Measurements from ENCODE around the gene DCAF7. TPM values are rescaled to one million over a fixed set of nuclear protein-coding genes. Genes with fewer than 3 reads are reported as not detected.

The DCAF7 gene
- total RNA-seq, 1 donor from 2014 or later: 25.3 TPM

DNA sequence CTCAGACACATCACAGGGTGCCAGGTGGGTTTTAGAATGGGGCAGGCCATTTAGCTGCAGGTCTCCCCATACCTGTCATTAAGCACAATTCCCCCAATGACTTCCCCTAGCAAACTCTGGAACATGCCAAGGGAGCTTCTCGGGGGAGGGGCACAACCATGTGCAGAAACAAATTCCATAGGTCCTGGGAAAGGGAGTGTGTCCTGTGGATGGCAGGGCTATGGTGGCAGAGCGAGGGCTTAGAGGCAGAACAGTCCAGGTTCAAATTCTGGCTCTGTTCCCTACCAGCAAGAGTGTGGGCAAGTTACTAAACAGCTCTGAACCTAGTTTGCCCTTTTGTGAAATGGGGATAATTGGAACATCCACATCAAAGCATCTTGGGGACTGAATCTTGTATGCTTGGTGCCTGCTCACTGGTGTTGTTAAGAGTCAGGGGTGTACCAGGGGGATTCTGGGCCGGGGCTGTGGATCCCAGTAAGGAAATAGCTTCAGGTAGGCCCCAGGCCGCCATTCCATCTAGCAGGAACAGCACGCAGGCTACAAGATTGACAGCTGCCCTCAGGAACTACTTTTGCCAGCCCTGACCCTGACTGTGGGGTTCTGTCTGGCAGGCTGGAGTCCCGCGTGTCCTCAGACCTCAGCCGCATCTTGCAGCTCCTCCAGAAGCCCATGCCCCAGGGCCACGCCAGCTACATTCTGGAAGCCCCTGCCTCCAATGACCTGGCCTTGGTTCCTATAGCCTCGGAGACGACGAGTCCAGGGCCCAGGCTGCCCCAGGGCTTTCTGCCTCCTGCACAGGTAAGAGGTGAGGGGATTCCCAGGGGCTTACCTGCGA, 5.6 kb upstream of the DCAF7 start:
- no peak for DNase-seq (ENCODE audit: low read depth in 2 of 2)

- no peak for DNase-seq (ENCODE audit: low read depth in 2 of 2)
These were observed 3.8 kb upstream of the DCAF7 start for GRCh38 chr17:63546308-63547082.

GRCh38 chr17:63547083-63547523, 3.2 kb upstream of the DCAF7 start:
- no peak for DNase-seq (ENCODE audit: low read depth in 2 of 2)

- DNase-seq (ENCODE audit: low read depth in 2 of 2): no peak
These were observed 860 bp upstream of the DCAF7 start for GRCh38 chr17:63549289-63549945.

- peak; percentile 11 to 76 for DNase-seq (ENCODE audit: low read depth in 2 of 2)
These were observed 751 bp downstream of the DCAF7 start for GRCh38 chr17:63550817-63551639.

- DNase-seq (ENCODE audit: low read depth in 2 of 2): no peak
These were observed 1.9 kb downstream of the DCAF7 start for GRCh38 chr17:63552211-63552610.

GRCh38 chr17:63555500-63556156, 5.4 kb downstream of the DCAF7 start:
- no peak for DNase-seq (ENCODE audit: low read depth in 2 of 2)

GRCh38 chr17:63557416-63557815, 7.1 kb downstream of the DCAF7 start:
- DNase-seq (ENCODE audit: low read depth in 2 of 2): no peak

DNA sequence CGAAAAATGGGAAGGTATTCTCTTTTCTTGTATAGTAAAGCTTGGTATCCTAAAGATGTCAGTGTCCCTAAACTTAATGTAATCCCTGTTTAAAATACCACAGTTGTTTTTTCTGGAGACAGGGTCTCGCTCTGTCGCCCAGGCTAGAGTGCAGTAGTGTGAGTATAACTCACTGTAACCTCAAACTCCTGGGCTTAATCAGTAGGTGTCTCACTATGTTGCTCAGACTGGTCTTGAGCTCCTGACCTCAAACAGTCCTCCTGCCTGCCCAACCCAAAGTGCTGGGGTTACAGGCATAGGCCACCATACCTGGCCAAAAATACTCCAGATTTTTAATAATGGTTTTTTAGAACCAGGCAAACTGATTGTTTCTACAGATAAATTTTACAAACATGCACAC, 8.2 kb downstream of the DCAF7 start:
- DNase-seq (ENCODE audit: low read depth in 2 of 2): no peak

GRCh38 chr17:63561819-63562218, 11.5 kb downstream of the DCAF7 start:
- DNase-seq (ENCODE audit: low read depth in 2 of 2): no peak

DNA sequence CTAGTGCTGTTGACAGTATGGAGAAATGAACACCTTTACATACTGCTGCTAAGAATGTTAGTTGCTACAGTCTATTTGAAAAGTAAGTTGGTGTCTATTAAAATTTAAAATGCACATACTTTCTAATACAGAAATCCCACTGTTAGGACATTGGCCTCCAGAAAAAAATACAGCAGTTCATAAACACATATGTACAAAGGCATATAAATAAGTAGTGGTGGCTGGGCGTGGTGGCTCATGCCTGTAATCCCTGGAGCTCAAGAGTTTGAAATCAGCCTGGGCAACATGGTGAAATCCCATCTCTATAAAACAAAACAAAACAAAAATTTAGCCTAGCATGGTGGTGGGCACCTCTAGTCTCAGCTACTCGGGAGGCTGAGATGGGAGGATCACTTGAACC, 13.1 kb downstream of the DCAF7 start:
- DNase-seq (ENCODE audit: low read depth in 2 of 2): no peak

DNA sequence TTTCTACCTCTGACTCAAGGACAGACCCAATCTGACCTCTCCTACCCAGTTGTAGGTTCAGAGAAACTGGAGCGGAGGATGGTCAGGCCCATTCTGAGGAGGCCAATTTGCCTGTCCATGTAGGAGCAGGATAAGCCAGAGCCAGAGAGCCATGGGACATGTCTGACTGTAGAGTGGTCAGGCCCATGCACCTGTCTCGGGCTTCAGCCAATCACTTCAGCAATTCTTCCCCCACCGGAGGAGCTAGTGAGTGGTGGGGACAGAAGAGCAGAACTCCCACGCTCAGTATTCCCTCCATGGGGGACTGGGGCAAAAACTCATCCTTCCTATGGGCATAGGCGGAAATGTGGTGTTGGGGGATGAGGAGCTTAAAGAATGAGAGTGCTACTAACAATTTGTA, 14.3 kb downstream of the DCAF7 start:
- no peak for DNase-seq (ENCODE audit: low read depth in 2 of 2)

- no peak for DNase-seq (ENCODE audit: low read depth in 2 of 2)
These were observed 17.0 kb downstream of the DCAF7 start for GRCh38 chr17:63567229-63567628.

GRCh38 chr17:63568563-63568962, 18.3 kb downstream of the DCAF7 start:
- no peak for DNase-seq (ENCODE audit: low read depth in 2 of 2)

DNA sequence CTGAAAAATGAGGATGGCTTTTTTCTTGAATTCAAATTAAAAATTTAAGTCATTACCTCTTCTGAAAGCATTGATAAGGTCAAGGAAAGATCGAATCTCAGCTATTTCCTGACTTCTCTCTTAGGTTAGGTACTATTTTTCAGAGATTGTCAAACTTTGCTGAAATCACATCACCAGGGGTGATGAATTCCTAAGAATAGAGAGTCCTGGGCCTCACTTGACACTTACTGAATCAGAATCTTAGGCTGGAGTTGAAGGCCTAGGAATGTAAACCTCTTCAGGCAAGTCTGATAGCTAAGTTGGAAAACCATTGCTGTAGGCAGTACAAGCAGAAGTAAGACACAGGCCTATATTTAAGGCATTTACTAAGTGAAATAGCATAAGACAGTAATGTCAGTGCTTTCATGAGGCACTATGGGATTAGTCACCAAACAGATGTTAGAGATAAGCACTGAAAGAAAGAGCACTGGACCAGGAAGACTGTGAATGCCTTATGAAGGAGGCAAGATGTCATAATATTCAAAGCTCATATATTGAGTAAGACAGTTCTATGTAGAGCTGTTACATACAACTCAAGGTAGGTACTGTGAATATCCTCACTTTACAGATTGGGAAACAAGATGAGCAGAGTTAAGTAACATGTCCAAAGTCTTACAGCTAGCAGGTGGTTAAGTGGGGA, 21.5 kb downstream of the DCAF7 start:
- DNase-seq (ENCODE audit: low read depth in 2 of 2): peak in 1 of 2 donors; percentile 48

DNA sequence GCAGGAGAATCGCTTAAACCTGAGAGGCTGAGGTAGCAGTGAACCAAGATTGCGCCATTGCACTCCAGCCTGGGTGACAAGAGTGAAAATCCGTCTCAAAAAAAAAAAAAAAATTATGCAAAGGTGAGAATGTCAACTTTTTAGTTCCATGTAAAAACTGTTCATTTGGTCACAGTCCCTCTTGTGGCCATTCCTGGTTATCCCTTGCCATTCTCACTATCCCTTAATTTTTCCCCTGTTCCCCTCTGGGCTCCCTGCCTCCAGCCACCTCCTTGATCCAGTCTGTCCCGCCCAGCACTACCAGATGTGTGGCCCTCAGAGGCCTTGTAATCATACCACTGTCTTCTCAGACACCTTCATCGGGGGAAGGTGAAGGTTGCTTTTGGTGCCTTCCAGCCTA, 23.4 kb downstream of the DCAF7 start:
- DNase-seq (ENCODE audit: low read depth in 2 of 2): no peak

GRCh38 chr17:63578027-63578768, 27.9 kb downstream of the DCAF7 start:
- no peak for DNase-seq (ENCODE audit: low read depth in 2 of 2)

DNA sequence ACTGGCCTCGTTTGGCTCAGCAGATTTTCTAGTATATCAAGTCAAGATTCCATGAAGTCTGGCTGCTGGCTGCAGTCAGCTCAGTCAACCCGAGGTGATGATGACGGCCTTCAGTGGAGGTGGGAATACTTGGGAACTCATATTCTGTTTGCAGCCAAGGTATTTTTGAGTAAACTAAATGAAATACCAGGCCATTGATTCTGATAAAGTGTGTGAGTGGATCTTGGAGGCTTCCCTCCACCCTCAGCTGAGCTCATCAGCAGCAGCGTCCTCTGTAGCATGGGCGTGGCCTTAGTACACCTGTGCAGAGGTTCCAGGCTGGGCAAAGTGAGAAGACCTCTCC, 28.5 kb downstream of the DCAF7 start:
- no peak for DNase-seq (ENCODE audit: low read depth in 2 of 2)

DNA sequence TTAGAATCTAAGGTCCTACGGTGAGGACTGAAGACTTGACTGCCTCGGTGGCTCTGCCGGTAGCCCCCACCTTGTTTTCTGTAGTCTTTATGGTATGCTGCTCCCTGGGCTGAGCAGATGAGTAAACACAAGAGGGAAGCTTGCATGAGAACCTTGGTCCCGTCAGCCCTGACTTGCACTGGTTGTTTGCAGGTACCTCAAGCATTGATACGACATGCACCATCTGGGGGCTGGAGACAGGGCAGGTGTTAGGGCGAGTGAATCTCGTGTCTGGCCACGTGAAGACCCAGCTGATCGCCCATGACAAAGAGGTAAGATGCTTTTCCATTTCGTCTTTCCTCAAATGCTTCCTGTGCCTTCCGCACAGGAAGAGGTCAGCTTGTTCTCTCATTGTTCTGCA, 29.4 kb downstream of the DCAF7 start:
- DNase-seq (ENCODE audit: low read depth in 2 of 2): peak; percentile 91 to 97

DNA sequence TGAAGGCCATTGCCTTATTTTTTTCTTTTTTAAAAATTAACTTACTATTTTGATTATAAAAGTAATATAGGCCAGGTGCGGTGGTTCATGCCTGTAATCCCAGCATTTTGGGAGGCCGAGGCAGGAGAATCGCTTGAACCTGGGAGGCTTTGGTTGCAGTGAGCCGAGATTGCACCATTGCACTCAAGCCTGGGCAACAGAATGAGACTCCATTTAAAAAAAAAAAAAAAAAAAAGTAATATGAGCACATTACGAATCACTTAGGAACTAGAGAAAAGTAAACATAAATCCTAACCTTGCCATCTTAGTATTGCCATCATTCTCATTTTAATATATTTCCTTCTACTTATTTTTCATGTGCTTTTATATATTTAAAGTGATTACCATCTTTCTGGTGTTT, 37.5 kb downstream of the DCAF7 start:
- DNase-seq (ENCODE audit: low read depth in 2 of 2): no peak
